Psoas muscle (tissue), 8 donors: ENCODE measurements around the gene ACBD4. TPM values are rescaled to one million over a fixed set of nuclear protein-coding genes. Genes with fewer than 3 reads are reported as not detected.

Source experiments
- ATAC-seq, 4 donors: fragments of 200-7000 bp; cut with Tn5 transposase; one replicate each; pipeline ENCODE4 v1.9.1; 2020; ENCODE audit warnings: moderate library complexity in 3 of 4, mild to moderate bottlenecking in 2 of 4
- DNase-seq, 2 donors: peaks; one replicate each; pipeline ENCODE4 v3.0.0-alpha.2; 2020
- H3K27ac ChIP-seq: fragments of 200-600 bp; one replicate; pipeline ENCODE4 v1.8.0; 2022
- H3K27me3 ChIP-seq, 3 donors: fragments of 200-600 bp in 1 of 3; one replicate each; pipeline versions ENCODE4 v1.6.1 to v1.8.0; 2013 to 2022; ENCODE audit warnings: low read length in 2 of 3, mild to moderate bottlenecking in 2 of 3, moderate library complexity in 1 of 3; ENCODE audit not compliant: insufficient read depth in 3 of 3
- H3K36me3 ChIP-seq, 2 donors: fragments of 200-600 bp in 1 of 2; one replicate each; pipeline versions ENCODE4 v1.6.1 to v1.8.0; 2013 to 2022; ENCODE audit warnings: low read depth in 1 of 2, mild to moderate bottlenecking in 1 of 2, moderate library complexity in 1 of 2; ENCODE audit not compliant: insufficient read depth in 1 of 2
- H3K4me1 ChIP-seq: fragments of 200-600 bp; one replicate; pipeline ENCODE4 v1.8.0; 2022
- H3K4me3 ChIP-seq: fragments of 200-600 bp; one replicate; pipeline ENCODE4 v1.8.0; 2022; ENCODE audit warnings: mild to moderate bottlenecking
- H3K9me3 ChIP-seq: fragments of 200-600 bp; one replicate; pipeline ENCODE4 v1.8.0; 2022
- WGBS, 3 donors: extraction: QIAGEN DNeasy Blood & Tissue Kit; methylation state at CpG; one replicate each; pipeline versions ENCODE4 v1.1.6 to v1.1.7; 2013; 5-methylcytosine and 5-hydroxymethylcytosine counted together
- intact Hi-C, 2 donors: fragments of 100-400 bp; cut with DNase I; formaldehyde crosslinking; loops; one replicate each; pipeline versions ENCODE4 v1.11.0 to v1.14.2; 2022
- polyA plus RNA-seq, 3 donors: library from polyadenylated mRNA; stranded (reverse); fragments of 200-250 nt; gene quantifications; one replicate each; pipeline ENCODE4 v1.2.3, GENCODE V29; 2013
- total RNA-seq, 4 donors: library from RNA; stranded (reverse); fragmentation: NEBNext Ultra II Directional in 2 of 4; extraction: Animal tissue kit (Norgen Biotek cat#: 25700) in 2 of 4; gene quantifications; one replicate each; pipeline versions ENCODE4 v1.2.1 to v1.2.4, GENCODE V29; 2021 to 2023
- TF ChIP-seq, protein P1 (sequence below): fragments of 200-600 bp; IDR thresholded peaks from one replicate; pipeline ENCODE4 v1.8.0; 2022; ENCODE audit warnings: antibody characterized with exemption
- donor health status: healthy with polysubstance abuse.
- donor health status: DM: no; HTN: no; CAD: no; lungs with moderate emphysema.
- donor health status: Bipolar disorder and iron deficiency.
- donor health status: healthy.
- donor health status: DM: yes; HTN: yes; CAD: no.
- donor health status: DM: no; HTN: no; CAD: no.
- donor health status: DM: no; HTN: no; CAD: no.
- donor health status: DM: yes; HTN: yes; CAD: no.

The ACBD4 gene
- total and polyA plus RNA-seq, 7 donors = 2.7 to 8.2 (median 4.4) TPM

DNA sequence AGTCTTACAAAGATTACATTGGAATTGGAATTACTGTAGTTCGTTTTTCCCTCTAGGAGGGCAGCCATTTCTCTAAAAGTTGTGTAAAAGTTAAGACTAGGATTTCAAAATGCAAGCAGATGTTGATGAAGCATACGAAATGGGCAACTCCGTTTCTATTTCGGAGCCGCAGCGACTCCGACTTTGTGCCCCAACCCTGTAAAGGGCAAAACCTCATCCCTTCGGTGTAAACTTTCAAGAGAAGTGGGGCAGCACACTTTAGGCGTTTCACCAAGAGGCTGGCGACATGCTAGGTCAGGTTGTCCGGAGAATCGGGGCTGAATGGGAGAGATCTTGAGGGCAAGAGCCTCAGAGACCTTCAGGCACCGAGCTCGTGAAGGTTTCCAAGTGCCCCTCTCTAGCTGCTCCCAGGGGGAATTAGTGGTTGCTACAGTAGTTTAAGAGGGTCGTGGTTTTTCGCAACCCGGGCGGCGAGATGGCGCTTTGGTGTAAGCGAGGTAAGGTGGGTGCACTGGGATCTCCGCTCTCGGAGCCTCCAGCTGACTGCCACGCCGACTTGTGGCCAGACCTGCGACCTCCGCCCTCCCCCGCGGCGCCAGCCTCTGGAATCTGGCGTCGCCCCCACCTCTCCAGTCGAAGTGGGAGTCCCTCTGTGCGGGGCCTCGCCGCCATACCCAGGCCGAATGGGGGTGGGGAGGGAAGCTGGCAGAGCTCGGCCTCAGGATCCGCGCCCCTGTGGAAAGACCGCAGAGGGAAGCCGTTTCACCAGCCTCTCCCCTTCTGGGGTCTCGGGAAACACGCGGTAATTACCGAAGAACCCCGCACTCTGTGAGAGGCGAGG, 25.2 kb downstream of the ACBD4 start:
- intact Hi-C loops = loop anchor here (1.0 kb wide), 1 partner anchor 11 kb away; no protein-coding TSS in a partner anchor
- peak; percentile 66 to 82 (median 73) for ATAC-seq
- peak; percentile 78 to 88 for DNase-seq
- Histone ChIP-seq H3K4me3 (peak overlapping the region; percentile 82), H3K27ac (peak overlapping the region; percentile 100), H3K36me3 (peaks cover 0 to 29% of the 10 kb centered on the region in 2 donors), H3K9me3 (no peaks in the 10 kb centered on the region), H3K27me3 (no peaks in the 10 kb centered on the region), H3K4me1 (peaks cover 46% of the 10 kb centered on the region)
- 0 to 1% (median 0%) methylated on average over 39 to 48 of the region's 48 CpGs for WGBS, 3 donors
- TF ChIP-seq, protein P1, sequence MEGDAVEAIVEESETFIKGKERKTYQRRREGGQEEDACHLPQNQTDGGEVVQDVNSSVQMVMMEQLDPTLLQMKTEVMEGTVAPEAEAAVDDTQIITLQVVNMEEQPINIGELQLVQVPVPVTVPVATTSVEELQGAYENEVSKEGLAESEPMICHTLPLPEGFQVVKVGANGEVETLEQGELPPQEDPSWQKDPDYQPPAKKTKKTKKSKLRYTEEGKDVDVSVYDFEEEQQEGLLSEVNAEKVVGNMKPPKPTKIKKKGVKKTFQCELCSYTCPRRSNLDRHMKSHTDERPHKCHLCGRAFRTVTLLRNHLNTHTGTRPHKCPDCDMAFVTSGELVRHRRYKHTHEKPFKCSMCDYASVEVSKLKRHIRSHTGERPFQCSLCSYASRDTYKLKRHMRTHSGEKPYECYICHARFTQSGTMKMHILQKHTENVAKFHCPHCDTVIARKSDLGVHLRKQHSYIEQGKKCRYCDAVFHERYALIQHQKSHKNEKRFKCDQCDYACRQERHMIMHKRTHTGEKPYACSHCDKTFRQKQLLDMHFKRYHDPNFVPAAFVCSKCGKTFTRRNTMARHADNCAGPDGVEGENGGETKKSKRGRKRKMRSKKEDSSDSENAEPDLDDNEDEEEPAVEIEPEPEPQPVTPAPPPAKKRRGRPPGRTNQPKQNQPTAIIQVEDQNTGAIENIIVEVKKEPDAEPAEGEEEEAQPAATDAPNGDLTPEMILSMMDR = peak; percentile 17

DNA sequence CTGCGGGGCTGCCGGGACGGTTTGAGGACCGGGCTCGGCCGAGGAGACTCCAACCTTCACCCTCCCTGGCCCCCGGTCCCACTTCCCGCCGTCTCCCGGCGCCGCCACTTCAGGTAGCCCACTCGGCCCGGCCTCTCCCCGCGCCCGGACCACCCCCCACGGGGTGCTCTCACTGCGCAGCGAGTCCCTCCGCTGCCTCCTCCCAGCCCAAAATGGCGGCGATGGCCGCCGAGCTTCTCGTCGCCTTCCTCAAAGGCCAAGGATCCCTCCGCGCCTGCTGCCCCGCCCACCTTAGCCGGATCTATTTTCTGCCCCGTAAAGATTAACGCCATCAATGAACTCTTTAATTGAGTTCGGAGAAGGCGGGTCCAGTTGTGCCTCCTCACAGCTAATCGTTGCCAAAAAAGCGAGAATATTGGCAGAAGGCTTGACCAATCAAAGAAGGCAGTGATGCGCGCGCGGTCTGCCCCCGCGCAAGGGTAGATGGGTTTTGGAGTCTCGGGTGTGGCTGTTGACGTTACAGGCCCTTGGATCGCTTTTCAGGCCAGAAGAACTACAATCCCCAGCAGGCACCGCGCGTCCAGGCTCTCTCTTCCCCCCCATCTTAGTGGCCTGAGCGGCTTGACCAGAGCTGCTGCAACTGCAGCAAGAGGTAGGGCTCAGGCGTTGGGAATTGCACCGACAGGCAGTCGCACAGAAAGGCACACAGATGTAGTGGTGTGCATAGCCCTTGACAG, 26.0 kb downstream of the ACBD4 start, which contains the start of gene HEXIM2:
Gene HEXIM2, plus strand, starts transcription at position 588 of the 737 bp plus-strand sequence. CDS start 919 bp downstream, outside the sequence.
- Histone ChIP-seq H3K4me3 (peak within 1 kb of the TSS; percentile 82), H3K36me3 (peaks cover 0 to 36% of the 10 kb centered on the region in 2 donors), H3K9me3 (no peaks in the 10 kb centered on the region), H3K4me1 (peaks cover 40% of the 10 kb centered on the region), H3K27ac (peak within 1 kb of the TSS; percentile 100), H3K27me3 (no peaks in the 10 kb centered on the region)
- peak; percentile 90 to 96 (median 93) for ATAC-seq
- peak; percentile 97 to 99 for DNase-seq
- 0% methylated on average over 46 to 53 of the region's 53 CpGs for WGBS, 3 donors
- TF ChIP-seq, protein P1 = no peak
- intact Hi-C loops = loop anchor here (1.0 kb wide), 1 partner anchor 12 kb away; no protein-coding TSS in a partner anchor

DNA sequence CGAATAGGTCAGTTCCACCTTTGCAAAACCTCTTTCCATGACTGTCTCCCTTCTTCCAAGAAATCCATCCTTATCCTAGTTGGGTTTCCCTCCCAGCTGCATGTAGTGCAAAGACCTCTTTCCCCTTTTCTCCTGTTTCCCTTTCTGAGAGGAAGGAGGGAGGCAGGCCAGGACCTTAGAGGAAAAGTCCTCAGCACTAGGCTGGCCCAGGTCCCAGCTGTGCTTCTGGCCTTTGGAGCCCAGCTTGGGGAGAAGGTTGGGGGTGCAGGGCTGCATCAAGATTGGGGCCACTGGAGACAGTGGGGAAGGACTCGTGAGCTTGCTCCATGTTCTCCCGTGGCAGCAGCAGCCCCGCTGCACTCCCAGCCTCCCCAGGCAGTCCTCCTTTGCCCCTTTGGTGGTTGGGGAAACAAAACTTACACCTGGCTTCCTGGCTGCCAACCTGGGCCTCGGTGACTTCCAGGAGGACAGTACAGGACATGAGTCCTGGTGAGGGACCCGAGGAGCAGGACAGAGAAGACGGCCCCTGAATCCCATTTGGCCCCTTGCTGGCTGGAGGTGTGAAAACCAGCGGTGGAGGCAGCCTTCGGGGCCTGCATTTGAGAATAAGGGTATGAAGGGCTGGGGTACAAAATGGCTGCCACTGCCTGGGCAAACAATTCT, 26.7 kb downstream of the ACBD4 start:
- H3K36me3 ChIP-seq = peaks cover 0 to 37% of the 10 kb centered on the region in 2 donors
- intact Hi-C loops = no loop called here
- H3K27me3 ChIP-seq = no peaks in the 10 kb centered on the region
- TF ChIP-seq, protein P1 = no peak
- 43 to 53% (median 47%) methylated on average over 9 of the region's 9 CpGs for WGBS, 3 donors
- peak overlapping the region; percentile 82 for H3K4me3 ChIP-seq
- DNase-seq (peak in 1 of 2 donors; percentile 58), ATAC-seq (no peak)
- no peaks in the 10 kb centered on the region for H3K9me3 ChIP-seq
- H3K4me1 ChIP-seq = peaks cover 39% of the 10 kb centered on the region
- H3K27ac ChIP-seq = peak overlapping the region; percentile 100

DNA sequence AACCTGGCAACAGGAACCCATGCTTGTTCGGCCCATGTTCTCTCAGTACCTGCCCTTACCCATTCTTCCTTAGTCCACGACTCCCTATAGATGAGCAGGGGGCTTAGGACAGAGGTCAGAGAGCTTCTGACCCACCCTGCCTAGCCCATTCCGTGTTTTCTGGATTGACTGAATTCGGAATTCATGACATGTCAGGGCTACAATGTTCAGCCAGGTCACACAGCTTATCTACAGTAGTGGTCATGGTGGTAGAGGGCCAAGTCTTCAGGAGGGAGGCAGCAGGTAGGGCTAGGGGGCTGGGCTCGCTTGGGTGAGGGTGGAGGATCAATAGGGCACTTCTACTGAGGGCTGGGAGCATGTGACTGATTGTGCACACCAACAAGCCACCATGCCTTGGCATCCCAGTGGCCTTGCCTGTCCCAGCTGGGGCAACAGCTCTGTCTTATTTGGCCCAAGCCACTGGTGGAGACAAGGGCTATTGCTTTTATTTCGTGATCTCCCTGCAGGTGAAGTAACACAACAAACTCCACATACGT, 29.3 kb downstream of the ACBD4 start:
- intact Hi-C loops = no loop called here
- TF ChIP-seq, protein P1 = no peak
- 94 to 98% (median 98%) methylated on average over 7 of the region's 7 CpGs for WGBS, 3 donors
- ATAC-seq = no peak
- peaks cover 16% of the 10 kb centered on the region for H3K4me1 ChIP-seq
- H3K27ac ChIP-seq = no peak overlapping the region
- no peak overlapping the region for H3K4me3 ChIP-seq
- peaks cover 0 to 63% of the 10 kb centered on the region in 2 donors for H3K36me3 ChIP-seq
- peak in 1 of 2 donors; percentile 15 for DNase-seq
- H3K9me3 ChIP-seq = no peaks in the 10 kb centered on the region
- no peaks in the 10 kb centered on the region for H3K27me3 ChIP-seq
